Measurements from ENCODE around the gene FAM180B.

FAM180B gene

GRCh38 chr11:47569646-47570045 lies 16.8 kb upstream of the FAM180B start:
- DNase-seq (ENCODE audit: low spot score), result no peak

GRCh38 chr11:47570651-47571356 lies 15.7 kb upstream of the FAM180B start:
- DNase-seq (ENCODE audit: low spot score), result no peak

GRCh38 chr11:47571357-47571729 lies 15.1 kb upstream of the FAM180B start:
- no peak for DNase-seq (ENCODE audit: low spot score)

GRCh38 chr11:47571895-47572294 lies 14.6 kb upstream of the FAM180B start:
- DNase-seq (ENCODE audit: low spot score), result no peak

- DNase-seq (ENCODE audit: low spot score), result no peak
Measured at GRCh38 chr11:47572715-47573255, 13.7 kb upstream of the FAM180B start.

- DNase-seq (ENCODE audit: low spot score), result no peak
Measured at GRCh38 chr11:47573321-47573720, 13.2 kb upstream of the FAM180B start.

- DNase-seq (ENCODE audit: low spot score), result no peak
Measured at GRCh38 chr11:47577460-47578041, 8.9 kb upstream of the FAM180B start.

GRCh38 chr11:47578524-47579494 lies 7.7 kb upstream of the FAM180B start, which contains the start of the genes KBTBD4 and NDUFS3:
KBTBD4 (minus strand) TSS chr11:47578970; CDS start chr11:47578951, 19 bp downstream.
NDUFS3 (plus strand) TSS chr11:47579074; CDS start chr11:47579092, 18 bp downstream.
- DNase-seq (ENCODE audit: low spot score), result peak; percentile 82

GRCh38 chr11:47583844-47584243 lies 2.6 kb upstream of the FAM180B start:
- no peak for DNase-seq (ENCODE audit: low spot score)

GRCh38 chr11:47587039-47587716 lies 700 bp downstream of the FAM180B start:
- DNase-seq (ENCODE audit: low spot score), result no peak

GRCh38 chr11:47587723-47588326 lies 1.3 kb downstream of the FAM180B start:
- DNase-seq (ENCODE audit: low spot score), result no peak

GRCh38 chr11:47589118-47589517 lies 2.6 kb downstream of the FAM180B start:
- DNase-seq (ENCODE audit: low spot score), result no peak

- no peak for DNase-seq (ENCODE audit: low spot score)
Measured at GRCh38 chr11:47589584-47589976, 3.1 kb downstream of the FAM180B start.

GRCh38 chr11:47589977-47590861 lies 3.7 kb downstream of the FAM180B start:
- no peak for DNase-seq (ENCODE audit: low spot score)

- DNase-seq (ENCODE audit: low spot score), result peak; percentile 63
Measured at GRCh38 chr11:47591764-47592163, 5.3 kb downstream of the FAM180B start.

- DNase-seq (ENCODE audit: low spot score), result no peak
Measured at GRCh38 chr11:47592251-47592650, 5.8 kb downstream of the FAM180B start.

GRCh38 chr11:47592970-47593369 lies 6.5 kb downstream of the FAM180B start:
- no peak for DNase-seq (ENCODE audit: low spot score)

GRCh38 chr11:47593492-47593933 lies 7.0 kb downstream of the FAM180B start:
- DNase-seq (ENCODE audit: low spot score), result no peak

- no peak for DNase-seq (ENCODE audit: low spot score)
Measured at GRCh38 chr11:47593934-47594855, 7.7 kb downstream of the FAM180B start, which contains the start of gene C1QTNF4. C1QTNF4 (minus strand) TSS chr11:47594411; CDS start chr11:47590810, 3,601 bp downstream.
